CD4-positive, alpha-beta T cell treated with Interleukin-17A for 1 hour (primary cell): ENCODE results near the gene FLAD1.

ENCODE experiments used
- DNase-seq: peaks from one replicate; pipeline ENCODE4 v3.0.0-alpha.2; 2020

Gene FLAD1

DNA sequence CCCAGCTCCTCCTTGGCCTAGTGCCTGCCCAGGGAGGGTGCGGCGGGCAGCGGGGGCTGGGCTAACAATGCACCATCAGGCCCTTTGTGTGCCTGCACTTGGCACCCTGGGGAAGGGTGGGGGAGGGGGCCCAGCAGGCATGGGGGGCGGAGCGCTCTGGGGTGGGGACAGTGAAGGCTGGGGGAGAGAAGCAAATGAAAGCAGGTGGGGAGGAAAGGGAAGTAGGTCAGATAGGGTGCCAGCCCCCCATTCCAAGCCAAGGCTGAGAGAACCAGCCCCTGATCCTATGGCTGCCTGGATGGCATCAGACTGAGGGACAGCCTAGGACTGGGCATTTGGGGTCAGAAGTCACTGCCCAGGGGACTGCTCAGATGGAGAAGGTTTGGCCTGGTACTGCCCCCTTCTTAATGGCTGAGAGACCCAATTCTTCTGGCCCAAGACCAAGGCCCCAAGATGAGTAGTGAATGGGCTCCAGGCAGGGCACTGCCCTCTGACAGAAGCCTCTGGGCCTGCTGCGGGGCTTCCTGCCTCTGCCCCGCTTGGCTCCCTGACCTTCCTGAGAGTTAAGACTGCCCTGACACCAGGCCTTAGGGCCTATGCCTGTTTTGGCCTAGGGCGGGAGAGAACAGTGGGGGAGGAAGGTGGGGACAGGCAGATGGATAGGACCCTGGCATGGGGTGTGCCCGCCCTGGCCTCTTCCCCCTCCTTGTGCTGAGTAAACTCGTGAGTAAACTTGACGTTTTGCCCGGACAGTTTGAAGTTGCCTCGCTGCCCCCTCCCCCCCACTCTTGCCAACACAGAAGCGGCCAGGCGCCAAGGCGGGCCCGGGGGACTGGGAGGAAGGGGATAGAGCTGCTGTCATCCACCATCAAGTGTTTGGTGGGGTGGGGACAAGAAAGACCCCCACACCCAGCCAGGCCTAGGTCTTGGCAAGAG, 22.2 kb downstream of the FLAD1 start:
- peak; percentile 62 for DNase-seq

DNA sequence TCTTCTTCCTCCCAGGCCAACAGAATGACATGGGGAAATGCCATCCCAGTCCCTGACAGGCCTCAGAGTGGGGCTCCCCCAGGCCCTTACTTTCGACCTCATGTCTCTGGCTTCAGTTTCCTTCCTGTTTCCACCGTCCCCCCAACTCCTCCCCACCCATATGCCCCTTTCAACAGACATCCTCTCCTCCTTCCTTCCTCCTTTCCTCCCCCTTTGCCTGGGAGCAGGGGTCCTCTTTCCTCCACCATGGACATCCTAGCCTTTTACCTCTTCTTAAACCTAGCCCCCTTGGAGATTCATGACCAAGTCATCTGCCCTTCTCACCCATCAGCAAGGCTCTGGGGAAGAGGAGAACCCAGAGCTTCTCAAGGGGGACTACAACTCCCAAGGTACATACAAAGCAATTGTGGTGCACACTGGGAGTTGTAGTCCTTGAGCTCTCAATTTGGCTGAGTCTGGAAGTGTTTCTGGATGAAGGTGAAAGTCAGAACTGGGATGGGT, 23.5 kb downstream of the FLAD1 start:
- peak; percentile 71 for DNase-seq

DNA sequence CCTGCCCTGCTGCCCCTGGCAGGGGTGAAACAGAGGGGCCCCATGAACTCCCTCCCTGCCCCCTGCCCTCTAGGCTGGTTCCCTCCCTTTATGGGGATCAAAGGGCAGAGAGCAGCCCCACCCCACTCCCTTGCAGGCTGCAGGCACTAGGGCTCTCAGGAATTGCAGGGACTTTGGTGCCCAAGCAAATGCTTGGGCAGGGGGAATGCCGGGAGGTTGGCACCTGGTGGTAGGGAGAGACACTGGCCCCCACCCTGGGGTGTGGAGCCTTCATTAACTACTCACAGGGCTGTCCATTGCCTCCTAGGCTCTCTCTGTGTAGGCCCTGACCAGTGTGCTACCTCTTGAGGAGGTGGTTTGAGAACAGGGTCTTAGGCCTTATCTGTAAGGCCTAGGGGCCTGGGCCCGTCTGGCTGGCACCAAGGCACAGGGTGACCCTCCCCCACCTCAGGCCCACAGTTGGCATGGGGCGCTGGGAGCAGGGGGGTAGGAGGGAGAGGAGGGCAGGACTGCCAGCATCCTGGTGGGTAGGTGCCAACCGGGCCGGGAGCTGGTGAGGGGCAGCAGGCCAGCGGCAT, 24.2 kb downstream of the FLAD1 start:
- no peak for DNase-seq

DNA sequence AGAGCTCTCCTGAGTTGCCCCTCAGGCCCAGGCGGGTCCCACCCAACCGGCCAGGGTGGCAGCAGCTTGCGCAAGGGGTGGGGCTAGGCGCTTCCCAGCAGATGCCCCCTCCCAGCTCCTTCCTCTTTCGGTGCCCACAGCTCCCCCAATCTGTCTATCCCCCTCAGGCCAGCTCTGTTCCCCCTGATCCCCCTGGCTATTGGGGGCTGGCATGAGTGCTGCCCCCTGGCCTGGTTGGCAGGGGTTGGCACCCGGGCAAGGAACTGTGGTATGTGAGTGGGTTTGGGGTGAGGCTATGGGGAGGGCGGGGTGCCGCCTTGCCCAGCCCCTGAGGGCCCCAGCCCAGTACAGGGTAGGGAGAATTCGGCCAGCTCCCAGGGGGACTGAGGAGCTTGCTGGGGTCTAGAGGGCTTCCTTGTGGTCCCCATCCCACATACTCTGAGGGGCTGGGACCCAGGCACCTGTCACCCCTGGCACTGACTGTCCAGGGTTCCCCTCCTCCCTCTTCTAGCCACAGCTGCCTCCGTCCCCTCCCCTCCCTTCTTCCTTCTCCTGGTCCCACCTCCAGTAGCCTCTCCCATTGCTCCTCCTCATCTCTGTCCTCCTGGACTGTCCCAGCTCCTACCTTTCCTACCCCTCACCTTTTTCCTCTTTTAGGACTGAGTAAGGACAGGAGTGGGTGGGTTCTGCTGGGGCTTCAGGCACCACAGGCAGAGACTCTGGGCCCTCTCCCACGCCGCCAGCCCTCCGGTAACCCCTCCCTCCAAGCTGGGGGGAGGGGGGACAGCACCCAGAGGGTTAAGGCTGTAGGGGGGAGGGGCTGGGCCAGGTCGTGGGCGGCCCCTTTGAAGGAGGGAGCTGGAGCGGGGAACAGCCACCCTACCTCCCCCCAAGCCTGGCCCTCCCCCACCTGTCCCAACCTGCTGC, 25.1 kb downstream of the FLAD1 start:
- peak; percentile 39 for DNase-seq

DNA sequence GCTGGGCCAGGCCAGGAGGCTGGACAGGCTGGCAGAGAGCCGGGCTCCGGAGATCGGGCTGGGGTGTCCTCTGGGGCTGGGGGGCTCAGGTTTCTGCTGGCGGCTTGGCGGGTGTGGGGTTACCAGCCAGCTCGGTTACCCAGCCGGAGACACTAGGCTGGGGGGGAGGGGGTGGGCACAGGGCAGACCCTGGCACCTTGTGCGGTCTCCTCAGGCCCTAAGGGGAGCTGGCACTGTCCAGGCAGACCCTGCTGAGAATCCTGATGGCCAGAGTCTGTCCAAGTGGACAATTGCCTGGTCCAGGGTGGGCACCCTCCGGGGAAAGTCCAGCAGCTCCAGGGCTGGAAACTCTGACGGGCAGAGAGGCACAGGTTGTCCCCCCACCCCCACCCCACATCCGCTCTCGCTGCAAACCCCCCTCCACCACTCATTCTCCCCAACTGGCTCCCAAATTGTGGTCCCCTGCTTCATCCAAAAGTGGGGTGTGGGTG, 26.1 kb downstream of the FLAD1 start:
- DNase-seq = peak; percentile 14

DNA sequence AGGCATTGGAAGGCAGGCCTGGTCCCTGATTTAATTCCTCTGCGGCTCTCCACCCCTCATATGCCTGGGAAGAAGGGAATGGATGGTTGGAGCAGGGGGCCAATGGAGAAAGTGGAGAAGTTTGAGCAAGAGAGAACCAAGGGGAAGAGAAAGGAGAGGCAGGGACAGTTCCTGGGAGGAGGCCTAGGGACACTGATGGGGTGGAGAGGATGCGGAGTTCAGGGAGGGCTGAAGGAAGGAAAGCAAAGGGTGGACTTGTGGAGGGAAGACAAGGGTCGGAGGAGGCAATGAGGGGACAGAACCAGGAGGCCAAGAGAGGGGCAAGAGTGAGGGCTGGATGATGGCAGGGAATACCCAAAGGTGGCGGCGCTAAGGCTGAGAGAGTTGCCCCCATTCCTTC, 26.6 kb downstream of the FLAD1 start:
- DNase-seq = no peak

DNA sequence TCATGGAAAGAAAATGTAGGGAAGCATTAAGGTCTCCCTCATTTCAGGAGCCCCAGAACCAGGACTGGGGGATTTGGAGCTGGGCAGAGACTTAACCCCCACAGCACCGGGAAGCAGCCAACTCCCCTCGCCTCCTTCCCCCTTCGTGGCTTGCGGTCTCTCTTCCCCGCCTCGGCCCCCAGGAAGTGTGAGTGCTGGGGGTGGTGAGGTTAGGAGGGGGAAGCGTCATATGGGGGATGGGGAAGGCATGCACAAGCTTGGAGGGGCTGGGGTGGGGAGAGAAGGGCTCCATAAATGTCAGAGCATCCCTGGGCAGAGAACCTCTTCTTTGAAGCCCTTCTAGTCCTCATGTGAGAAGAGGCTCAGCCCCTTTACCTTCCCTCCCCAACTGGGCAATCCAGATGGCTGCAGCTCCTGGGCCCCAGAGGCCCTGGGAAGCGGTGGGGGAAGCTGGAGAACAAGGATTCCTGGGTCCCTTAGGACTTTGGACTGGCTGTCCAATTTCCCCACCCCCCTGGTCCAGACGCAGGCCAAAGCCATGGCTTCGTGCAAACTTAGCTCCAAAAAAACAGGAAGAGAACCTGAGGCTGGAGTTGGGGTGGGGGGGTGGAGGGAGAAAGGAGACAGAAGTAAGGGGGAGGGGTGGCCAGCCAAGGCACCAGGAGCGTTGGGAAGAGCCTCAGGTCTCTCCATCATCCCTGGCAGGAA, 27.2 kb downstream of the FLAD1 start:
- peak; percentile 49 for DNase-seq

DNA sequence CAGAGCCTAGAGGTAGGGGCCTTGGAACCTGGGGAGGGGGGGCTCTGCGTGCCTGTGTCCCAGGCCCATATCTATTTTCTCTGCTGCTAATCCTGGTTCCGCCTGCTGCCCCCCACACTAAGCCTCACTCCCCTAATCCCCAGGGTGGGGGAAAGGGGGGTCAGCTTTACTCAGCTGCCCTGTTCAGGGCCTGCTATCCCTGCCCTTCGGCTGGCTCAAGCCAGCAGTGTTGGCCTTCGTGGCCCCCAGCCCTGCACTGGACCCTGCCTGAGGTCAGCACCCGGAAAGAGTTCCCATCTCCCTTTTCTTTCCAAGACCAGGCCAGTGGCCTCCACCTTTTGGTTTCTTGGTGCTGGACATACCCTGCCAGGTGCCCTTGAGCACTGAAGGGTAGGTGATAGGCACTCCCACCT, 27.9 kb downstream of the FLAD1 start:
- DNase-seq = no peak

DNA sequence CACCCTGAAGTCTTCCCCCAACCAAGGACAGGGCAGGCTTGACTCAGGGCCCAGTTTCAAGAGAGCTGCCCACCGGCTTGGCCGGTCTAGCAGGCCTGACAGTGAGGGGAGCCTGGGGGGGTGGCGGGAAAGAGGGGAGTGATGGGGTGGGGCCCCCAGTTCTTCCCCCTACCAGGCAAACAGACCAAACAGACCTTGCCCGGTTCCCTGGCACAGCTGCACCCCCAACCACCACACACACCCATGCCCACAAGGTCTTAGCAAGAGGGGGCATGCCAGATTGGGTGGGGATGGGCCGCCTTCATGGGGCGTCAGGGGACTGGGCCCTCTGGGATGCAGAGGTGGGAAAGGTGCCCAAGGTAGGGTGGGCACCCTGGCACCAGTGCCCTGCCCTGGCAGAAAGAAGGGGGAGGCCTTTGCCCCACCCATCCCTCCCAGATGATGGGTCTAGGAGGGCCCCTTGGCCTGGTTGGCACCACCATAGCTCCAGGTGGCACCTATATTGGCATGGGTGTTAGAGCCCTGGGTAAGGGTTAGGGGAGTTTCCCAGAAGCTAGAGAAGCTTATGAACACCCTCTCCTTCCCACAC, 28.4 kb downstream of the FLAD1 start:
- DNase-seq = no peak

DNA sequence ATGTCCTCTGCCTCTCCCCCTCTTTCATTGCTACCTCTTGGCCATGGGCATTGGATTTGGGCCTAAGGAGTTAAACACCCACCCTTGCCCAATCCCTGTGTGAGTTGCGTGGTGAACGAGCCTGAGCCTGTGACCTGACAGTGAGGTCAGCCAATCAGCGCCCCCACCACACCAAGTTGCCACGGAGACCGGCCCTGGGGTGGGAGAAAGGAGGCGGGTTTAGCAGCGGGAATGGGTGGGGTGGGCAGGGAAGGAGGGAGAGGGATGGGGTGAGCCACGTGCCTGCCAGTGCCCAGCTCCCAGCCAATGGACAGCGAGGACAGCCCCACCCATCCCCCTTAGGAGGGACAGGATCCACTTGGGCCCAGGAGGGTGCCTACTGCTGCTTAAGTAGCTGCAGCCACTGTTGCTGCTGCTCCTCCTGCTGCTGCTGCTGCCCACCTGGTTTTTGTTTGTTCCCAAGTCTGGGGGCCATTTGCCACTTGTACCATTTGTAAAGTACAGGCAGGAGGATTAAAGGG, 28.9 kb downstream of the FLAD1 start:
- DNase-seq = peak; percentile 52

DNA sequence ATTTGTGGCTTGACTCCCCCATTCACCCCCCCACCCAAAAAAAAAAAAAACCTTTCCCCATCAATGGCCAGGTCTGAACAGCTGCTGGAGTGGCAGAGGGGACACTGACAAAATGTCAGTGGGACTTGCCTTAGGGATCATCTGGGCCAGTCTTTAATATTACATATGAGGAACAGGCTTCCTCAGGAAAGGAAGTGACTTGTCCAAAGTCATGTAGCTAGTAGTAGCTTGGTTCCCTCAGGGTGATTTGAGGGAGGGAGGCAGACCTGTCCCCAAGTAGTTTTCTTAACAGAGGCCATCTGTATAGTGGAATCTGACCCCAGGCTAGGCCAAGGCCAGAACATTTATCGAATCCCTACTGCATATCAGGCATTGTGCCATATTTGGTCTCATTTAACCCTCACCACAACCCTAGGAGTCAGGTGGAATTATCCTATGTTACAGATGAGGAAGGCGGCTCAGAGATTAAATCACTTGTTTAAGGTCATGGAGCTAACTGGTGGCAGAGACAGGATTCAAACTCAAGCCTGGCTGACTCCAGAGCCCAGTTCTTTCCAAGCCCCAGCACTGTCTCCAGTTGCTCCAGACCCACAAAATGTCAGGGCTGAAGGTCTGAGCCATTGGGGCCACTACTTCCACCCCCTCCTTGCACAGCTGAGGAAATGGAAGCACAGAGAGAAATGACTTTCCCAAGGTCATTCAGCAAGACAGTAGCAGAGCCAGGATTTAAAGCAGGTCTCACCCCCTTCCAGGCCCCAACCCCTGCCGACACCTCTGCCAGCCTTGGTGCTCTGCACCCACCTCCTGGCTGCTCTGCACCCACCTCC, 29.8 kb downstream of the FLAD1 start:
- peak; percentile 4 for DNase-seq

DNA sequence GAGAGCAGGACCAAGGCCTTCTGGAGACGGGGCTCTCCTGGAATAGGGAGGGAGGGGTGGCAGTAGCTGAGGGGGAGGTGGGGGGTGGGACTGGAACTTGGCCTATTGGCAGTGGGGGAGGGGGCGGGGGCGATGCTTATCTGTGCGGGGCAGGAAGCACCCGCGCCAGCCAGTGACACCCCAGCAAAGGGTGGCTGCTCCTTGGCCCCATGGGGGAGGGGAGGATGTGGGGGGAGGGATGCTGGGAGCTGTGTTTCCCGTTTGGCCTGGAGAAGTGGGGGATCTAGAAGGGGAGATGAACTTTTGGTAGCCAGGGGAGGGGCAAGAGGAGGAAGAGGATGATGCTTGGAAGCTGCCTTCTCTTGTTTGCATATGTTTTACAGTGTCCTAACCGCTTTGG, 30.5 kb downstream of the FLAD1 start:
- peak; percentile 54 for DNase-seq

DNA sequence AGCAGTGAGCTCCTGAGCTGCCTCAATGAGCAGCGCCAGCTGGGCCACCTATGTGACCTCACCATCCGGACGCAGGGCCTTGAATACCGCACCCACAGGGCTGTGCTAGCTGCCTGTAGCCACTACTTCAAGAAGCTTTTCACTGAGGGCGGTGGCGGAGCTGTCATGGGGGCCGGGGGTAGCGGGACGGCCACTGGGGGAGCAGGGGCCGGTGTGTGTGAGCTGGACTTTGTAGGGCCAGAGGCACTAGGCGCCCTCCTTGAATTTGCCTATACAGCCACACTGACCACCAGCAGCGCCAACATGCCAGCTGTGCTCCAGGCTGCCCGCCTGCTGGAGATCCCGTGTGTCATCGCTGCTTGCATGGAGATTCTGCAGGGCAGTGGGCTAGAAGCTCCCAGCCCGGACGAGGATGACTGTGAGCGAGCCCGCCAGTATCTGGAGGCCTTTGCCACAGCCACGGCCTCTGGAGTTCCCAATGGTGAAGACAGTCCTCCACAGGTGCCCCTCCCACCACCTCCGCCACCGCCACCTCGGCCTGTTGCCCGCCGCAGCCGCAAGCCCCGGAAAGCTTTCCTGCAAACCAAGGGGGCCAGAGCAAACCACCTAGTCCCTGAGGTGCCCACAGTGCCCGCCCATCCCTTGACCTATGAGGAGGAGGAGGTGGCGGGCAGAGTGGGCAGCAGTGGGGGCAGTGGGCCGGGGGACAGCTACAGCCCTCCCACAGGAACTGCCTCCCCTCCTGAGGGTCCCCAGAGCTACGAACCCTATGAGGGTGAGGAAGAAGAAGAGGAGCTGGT, 31.8 kb downstream of the FLAD1 start:
- no peak for DNase-seq

DNA sequence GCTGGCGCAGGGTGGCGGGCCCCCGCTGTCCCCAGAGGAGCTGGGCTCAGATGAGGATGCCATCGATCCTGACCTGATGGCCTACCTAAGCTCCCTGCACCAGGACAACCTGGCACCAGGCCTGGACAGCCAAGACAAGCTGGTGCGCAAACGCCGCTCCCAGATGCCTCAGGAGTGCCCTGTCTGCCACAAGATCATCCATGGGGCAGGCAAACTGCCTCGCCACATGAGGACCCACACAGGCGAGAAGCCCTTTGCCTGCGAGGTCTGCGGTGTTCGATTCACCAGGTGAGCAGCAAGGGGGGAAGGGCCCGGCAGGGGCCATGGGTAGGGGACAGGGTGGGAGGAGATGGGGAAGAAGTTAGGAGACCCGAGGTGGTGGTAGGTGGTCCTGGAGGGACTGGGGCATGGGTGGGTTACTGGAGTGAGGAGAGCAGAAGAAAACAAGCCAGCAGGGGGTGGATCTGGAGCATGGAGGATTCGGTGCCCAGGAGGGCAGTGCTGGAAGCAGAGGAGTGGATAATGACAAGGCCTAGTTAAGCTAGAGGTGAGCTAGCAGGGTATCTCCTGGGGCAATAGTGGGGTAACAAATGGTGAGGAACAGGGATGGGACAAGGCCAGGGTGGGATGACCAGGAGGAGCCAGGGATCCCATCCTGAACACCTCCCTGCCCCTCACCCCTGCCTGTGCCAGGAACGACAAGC, 32.5 kb downstream of the FLAD1 start:
- no peak for DNase-seq

DNA sequence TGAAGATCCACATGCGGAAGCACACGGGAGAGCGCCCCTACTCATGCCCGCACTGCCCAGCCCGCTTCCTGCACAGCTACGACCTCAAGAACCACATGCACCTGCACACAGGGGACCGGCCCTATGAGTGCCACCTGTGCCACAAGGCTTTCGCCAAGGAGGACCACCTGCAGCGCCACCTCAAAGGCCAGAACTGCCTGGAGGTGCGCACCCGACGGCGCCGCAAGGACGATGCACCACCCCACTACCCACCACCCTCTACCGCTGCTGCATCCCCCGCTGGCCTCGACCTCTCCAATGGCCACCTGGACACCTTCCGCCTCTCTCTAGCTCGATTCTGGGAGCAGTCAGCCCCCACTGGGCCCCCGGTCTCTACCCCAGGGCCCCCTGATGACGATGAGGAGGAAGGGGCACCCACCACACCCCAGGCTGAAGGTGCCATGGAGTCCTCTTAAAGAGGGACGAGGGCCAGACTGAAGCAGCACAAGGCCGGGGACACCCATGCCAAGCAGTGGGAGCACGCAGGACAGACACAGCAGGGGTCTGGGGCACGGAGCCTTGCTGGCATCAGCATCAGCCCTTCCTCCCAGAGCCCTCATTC, 33.2 kb downstream of the FLAD1 start:
- peak; percentile 22 for DNase-seq

DNA sequence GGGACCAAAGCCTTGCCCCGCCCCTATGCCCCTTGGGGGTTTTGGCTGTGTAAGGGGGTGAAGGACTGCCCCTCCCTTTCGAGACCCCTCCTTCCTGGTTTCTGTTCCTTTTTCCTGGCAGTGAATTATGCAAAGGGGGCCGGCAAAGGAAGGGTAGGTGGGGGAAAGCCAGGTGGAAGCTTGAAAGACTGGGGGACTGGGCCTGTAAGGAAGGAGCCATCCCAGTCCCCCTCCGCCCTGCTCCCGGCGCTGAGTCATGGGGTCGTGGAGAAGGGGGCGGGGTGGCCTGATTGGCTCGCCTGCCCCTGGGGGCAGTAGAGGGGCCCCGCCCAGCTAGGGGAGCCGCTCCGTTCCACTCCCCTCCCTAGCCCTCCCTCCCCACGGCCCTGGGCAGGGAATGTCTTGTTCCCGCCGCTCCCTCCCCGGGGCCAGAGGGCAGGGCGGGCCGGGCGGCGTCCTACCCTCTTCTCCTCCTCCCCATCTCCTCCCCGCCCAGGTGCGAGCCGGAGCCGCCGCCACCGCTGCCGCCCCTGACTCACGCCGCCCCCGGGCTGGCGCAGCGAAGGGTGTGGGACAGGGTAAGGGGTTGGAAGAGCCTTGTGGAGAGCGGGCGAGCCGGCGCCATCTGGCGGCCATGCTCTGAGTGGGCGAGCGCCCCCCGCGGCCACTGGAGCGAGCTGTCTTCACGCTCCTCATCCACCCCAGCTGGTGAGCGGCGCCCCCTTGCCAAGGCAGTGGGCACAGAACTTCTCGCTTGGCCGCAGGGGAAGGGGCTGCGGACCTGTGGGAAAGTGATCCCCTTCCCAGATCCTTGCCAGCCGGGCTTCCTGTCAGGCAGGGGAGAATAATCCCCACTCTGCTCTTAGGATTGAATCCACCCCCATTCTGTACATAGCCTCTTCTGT, 34.1 kb downstream of the FLAD1 start:
- DNase-seq = peak; percentile 89

DNA sequence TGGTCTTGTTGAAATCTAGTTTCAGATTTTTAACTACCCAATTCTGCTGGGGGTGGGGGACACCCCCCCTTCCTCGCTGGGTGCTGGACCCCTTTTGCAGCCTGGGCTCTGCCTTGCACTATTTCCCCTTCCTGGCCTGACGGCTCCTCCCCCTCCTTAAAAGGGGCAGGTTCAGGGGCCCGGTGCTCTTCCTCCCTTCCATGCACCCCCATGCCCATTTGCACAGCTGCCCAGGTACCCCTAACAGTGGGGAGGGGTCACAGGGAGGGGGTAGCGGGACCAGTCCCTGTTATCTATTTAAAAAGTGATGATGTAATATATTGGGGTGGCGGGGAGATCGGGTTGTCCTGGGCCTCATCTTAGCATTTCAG, 34.8 kb downstream of the FLAD1 start:
- DNase-seq = no peak
